Measurements from ENCODE around the gene ADGRF1. TPM values are rescaled to one million over a fixed set of nuclear protein-coding genes. Genes with fewer than 3 reads are reported as not detected.

The ADGRF1 gene
- total and polyA plus RNA-seq, 2 donors (not counting 3 experiments of a cell fraction or from before 2014, with no cell fraction given) = not detected

DNA sequence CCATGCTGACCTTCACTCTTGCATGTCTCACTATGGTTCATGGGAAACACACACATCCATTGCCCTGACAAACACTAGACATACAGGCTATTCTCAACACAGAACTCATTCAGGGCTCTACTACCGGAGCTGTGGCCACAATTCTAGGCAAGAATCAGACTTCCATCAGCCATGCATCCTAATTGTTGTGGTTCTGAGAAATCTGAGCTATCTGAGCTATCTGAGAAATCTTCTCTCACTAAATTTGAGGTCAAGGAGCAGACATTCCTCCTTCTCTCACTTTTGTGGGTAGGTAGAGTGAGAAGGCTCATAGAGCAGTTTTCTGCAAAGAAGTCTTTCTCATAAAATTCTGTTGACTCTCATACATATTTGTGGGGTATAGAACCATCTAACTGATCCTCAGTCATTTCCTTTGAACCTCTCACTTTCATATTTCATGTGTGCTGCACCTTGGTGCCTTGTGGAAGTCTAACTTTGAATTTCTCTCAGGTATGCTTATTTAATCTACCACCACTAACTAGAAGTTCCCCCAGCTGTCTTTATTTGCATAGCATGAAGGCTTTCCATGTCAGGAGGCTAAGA lies 43.6 kb downstream of the ADGRF1 start:
- FAIRE-seq (no peak), DNase-seq (ENCODE audit: low read depth, low spot score) (no peak)
- Histone ChIP-seq H3K4me1 (ENCODE audit: control insufficient read depth, extremely low read depth, insufficient read depth, low read length) (peaks cover 15% of the 10 kb centered on the region), H3K9ac (replicated peaks; ENCODE audit: extremely low read depth, insufficient read depth, low read length) (no peak overlapping the region), H3K9me1 (replicated peaks; ENCODE audit: control insufficient read depth, extremely low read depth, insufficient read depth, low read length) (no peaks in the 10 kb centered on the region), H2AFZ (ENCODE audit: low read depth, low read length) (no peak overlapping the region), H3K79me2 (ENCODE audit: control insufficient read depth, insufficient read depth, low read length) (no peaks in the 10 kb centered on the region), H3K27me3 (ENCODE audit: control insufficient read depth in 2 of 2, insufficient read depth in 2 of 2, low read length in 2 of 2) (no peaks in the 10 kb centered on the region), H4K20me1 (replicated peaks; ENCODE audit: control insufficient read depth, extremely low read depth, insufficient read depth, low read length) (no peaks in the 10 kb centered on the region), H3K4me2 (ENCODE audit: insufficient read depth, low read length) (no peak overlapping the region), H3K36me3 (ENCODE audit: control insufficient read depth in 2 of 2, extremely low read depth in 1 of 2, insufficient read depth in 2 of 2, low read length in 2 of 2) (no peaks in the 10 kb centered on the region), H3K9me3 (replicated peaks; ENCODE audit: control insufficient read depth, insufficient read depth, low read length) (no peaks in the 10 kb centered on the region), H3K4me3 (replicated peaks in 1 of 3; ENCODE audit: insufficient read depth in 1 of 3, low read depth in 1 of 3, low read length in 3 of 3) (no peak overlapping the region), H3K27ac (ENCODE audit: insufficient read depth, low read depth, low read length) (no peak overlapping the region)
- ChIA-PET POLR2A (no interaction called here), CTCF (no interaction called here)
- intact Hi-C loops (cut with micrococcal nuclease) = no loop called here
- dilution Hi-C loops (cut with MboI; ENCODE audit: extremely low pct_ligation_motif_present, low sequenced_read_pairs) = no loop called here
- BruUV-seq (replicated peaks) = no TSS peak
- TF ChIP-seq EZH2 (IDR thresholded peaks at IDR 0.05; ENCODE audit: borderline replicate concordance, low read depth, low read length, severe bottlenecking) (no peak), GATA2 (IDR thresholded peaks at IDR 0.05; ENCODE audit: insufficient read depth, insufficient read length, low read depth, low read length) (no peak), POLR2AphosphoS5 (IDR thresholded peaks at IDR 0.05; ENCODE audit: insufficient read depth, low read depth, low read length) (no peak), FOS (IDR thresholded peaks at IDR 0.05; ENCODE audit: borderline replicate concordance, insufficient read depth, low read length) (no peak), POLR2A (IDR thresholded peaks at IDR 0.05; ENCODE audit: low read depth, low read length) (no peak), MYC (IDR thresholded peaks at IDR 0.05; ENCODE audit: low read depth, low read length) (no peak), JUN (IDR thresholded peaks at IDR 0.05; ENCODE audit: borderline replicate concordance, insufficient read depth, insufficient read length, low read depth) (no peak)
- TF ChIP-seq, protein P1, sequence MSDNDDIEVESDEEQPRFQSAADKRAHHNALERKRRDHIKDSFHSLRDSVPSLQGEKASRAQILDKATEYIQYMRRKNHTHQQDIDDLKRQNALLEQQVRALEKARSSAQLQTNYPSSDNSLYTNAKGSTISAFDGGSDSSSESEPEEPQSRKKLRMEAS (IDR thresholded peaks at IDR 0.05; ENCODE audit: insufficient read depth, insufficient read length) = no peak
- TF ChIP-seq, protein P2, sequence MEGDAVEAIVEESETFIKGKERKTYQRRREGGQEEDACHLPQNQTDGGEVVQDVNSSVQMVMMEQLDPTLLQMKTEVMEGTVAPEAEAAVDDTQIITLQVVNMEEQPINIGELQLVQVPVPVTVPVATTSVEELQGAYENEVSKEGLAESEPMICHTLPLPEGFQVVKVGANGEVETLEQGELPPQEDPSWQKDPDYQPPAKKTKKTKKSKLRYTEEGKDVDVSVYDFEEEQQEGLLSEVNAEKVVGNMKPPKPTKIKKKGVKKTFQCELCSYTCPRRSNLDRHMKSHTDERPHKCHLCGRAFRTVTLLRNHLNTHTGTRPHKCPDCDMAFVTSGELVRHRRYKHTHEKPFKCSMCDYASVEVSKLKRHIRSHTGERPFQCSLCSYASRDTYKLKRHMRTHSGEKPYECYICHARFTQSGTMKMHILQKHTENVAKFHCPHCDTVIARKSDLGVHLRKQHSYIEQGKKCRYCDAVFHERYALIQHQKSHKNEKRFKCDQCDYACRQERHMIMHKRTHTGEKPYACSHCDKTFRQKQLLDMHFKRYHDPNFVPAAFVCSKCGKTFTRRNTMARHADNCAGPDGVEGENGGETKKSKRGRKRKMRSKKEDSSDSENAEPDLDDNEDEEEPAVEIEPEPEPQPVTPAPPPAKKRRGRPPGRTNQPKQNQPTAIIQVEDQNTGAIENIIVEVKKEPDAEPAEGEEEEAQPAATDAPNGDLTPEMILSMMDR (IDR thresholded peaks at IDR 0.05; ENCODE audit: extremely low read depth in 1 of 2, insufficient read depth in 1 of 2, low read depth in 1 of 2, low read length in 2 of 2) = no peak
